ENCODE measurements around the gene RBM47.

The RBM47 gene

DNA sequence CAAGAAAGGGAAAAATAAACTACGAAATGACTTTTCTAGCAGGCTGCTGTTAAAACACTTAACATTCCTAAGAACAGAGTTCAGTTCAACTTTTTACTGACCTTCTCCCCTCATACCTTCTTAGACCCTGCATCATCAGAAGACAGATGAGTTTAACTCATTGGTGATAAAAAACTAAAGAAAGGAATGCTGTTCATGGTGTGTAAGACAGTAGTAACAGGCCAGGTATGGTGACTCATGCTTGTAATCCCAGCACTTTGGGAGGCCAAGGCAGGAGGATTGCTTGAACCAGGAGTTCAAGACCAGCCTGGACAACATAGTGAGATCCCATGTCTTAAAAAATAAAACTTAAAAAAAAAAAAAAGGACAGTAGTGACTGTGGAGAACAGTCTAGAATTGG lies 16.2 kb downstream of the RBM47 start:
- no peak for DNase-seq
- no peak for TF ChIP-seq POLR2A (IDR thresholded peaks at IDR 0.05; ENCODE audit: low read length)
- no peak for TF ChIP-seq GATA1 (IDR thresholded peaks at IDR 0.05; ENCODE audit: low read depth, low read length)

DNA sequence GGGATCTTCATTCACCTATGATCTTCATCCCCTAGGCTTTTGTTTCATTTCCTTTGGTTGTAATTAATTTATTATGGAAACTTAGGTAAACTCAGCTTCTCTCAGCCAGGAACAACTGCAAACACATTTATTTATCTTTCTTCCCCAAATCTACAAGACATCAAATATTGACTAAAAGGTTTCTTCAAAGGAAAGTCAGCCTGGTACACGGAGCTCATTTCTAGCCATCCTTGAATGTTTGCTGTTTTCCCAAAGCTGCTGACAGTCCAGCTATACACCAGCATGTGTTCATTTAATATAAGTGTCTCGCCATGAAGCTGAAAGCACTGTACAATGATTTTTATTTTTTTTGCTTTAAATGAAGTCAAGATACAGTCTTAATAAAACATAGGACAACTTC lies 16.8 kb downstream of the RBM47 start:
- DNase-seq = no peak
- TF ChIP-seq GATA1 (IDR thresholded peaks at IDR 0.05; ENCODE audit: low read depth, low read length) (no peak), POLR2A (IDR thresholded peaks at IDR 0.05; ENCODE audit: low read length) (no peak)

- TF ChIP-seq POLR2A (IDR thresholded peaks at IDR 0.05; ENCODE audit: low read length) (no peak), GATA1 (IDR thresholded peaks at IDR 0.05; ENCODE audit: low read depth, low read length) (no peak)
- no peak for DNase-seq
These were observed 17.4 kb downstream of the RBM47 start for GRCh38 chr4:40612283-40612682.

DNA sequence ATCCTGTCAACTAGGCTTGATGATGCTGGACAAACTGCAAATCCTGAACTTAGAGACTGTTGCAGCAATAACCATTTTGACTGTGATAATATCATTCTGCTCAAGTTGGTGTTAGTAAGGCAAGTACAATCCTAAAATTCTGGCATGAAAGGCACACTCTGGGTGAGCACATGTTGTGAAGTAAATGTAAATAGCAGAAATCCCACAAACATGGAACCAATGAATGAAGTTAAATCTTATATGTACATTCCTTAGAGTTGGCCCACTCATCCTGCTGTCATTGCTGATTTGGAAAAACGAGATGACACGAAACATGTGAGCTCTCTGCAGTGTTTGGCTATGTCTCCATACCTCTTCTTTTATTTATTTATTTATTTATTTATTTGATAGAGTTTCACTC lies 21.0 kb downstream of the RBM47 start:
- no peak for TF ChIP-seq GATA1 (IDR thresholded peaks at IDR 0.05; ENCODE audit: low read depth, low read length)
- TF ChIP-seq POLR2A (IDR thresholded peaks at IDR 0.05; ENCODE audit: low read length) = no peak
- DNase-seq = no peak

DNA sequence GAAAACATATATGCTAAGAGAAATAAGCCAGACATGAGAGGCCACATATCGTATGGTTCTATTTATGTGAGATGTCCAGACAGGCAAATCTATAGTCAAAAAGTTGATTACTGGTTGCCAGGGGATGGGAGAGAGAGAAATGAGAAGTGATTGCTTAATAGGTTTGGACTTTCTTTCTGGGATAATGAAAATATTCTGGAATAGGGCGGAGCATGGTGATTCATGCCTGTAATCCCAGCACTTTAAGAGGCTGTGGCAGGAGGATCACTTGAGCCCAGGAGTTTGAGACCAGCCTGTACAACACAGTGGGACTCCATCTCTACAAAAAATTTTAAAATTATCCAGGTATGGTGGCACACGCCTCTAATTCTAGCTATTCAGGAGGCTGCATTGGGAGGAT lies 22.4 kb downstream of the RBM47 start:
- TF ChIP-seq GATA1 (IDR thresholded peaks at IDR 0.05; ENCODE audit: low read depth, low read length) (no peak), POLR2A (IDR thresholded peaks at IDR 0.05; ENCODE audit: low read length) (no peak)
- DNase-seq = no peak

- DNase-seq = no peak
- no peak for TF ChIP-seq POLR2A (IDR thresholded peaks at IDR 0.05; ENCODE audit: low read length)
- no peak for TF ChIP-seq GATA1 (IDR thresholded peaks at IDR 0.05; ENCODE audit: low read depth, low read length)
These were observed 23.4 kb downstream of the RBM47 start for GRCh38 chr4:40606239-40606767.

- TF ChIP-seq GATA1 (IDR thresholded peaks at IDR 0.05; ENCODE audit: low read depth, low read length) (no peak), POLR2A (IDR thresholded peaks at IDR 0.05; ENCODE audit: low read length) (no peak)
- no peak for DNase-seq
These were observed 26.4 kb downstream of the RBM47 start for GRCh38 chr4:40603281-40603680.

GRCh38 chr4:40601641-40602040 lies 28.0 kb downstream of the RBM47 start:
- DNase-seq = no peak
- TF ChIP-seq GATA1 (IDR thresholded peaks at IDR 0.05; ENCODE audit: low read depth, low read length) (no peak), POLR2A (IDR thresholded peaks at IDR 0.05; ENCODE audit: low read length) (no peak)

DNA sequence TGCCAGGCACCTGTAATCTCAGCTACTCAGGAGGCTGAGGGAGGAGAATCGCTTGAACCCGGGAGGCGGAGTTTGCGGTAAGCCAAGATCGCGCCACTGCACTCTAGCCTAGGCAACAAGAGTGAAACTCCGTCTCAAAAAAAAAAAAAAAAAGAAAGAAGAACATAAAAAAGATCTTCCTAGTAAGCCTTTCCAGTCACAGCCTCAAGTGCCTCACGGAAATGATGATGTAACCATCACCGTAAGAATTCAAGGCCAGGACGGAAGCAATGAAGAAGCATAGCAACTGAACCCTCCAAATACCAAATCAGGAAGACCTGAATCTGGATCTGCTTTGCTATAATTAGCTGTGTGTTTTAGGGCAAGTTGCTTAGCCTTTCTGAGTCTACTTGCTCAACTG lies 28.8 kb downstream of the RBM47 start:
- no peak for DNase-seq
- TF ChIP-seq GATA1 (IDR thresholded peaks at IDR 0.05; ENCODE audit: low read depth, low read length) (no peak), POLR2A (IDR thresholded peaks at IDR 0.05; ENCODE audit: low read length) (no peak)

DNA sequence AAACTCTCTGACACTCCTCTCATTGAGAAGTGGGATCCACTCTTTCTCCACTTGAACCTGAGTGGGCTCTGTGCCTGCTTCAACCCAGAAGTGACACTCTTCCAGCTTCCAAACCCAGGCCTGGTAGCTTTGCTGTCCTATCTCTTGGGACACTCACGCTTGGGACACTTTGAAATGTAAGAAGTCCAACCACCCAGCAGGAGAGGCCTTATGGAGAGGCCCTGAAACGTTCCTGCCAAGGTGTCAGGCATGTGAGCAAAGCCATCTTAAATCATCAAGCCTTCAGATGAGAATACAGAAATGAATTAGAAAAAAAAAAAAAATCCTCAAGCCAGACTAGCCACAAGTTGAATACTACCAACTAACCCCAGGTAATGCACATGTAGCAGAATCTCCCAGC lies 30.2 kb downstream of the RBM47 start:
- TF ChIP-seq GATA1 (IDR thresholded peaks at IDR 0.05; ENCODE audit: low read depth, low read length) (no peak), POLR2A (IDR thresholded peaks at IDR 0.05; ENCODE audit: low read length) (no peak)
- no peak for DNase-seq

DNA sequence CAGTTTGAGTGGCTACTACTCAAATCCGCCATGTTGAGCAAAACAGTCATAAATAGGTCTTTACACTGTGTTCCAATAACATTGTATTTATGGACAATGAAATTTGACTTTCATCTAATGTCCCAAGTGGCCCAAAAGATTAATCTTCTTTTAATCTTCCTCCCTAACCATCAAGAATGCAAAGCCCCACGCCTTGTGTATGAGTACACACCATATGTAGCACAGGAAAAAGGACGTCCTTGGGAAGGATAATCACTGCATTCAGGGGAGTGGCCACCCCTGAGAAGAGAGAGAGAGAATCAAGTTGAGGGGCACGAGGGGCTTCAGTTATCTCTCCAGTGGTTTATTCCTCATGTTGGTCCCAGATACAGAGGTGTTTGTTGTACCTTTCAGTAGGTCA lies 33.1 kb downstream of the RBM47 start:
- TF ChIP-seq POLR2A (IDR thresholded peaks at IDR 0.05; ENCODE audit: low read length) (no peak), GATA1 (IDR thresholded peaks at IDR 0.05; ENCODE audit: low read depth, low read length) (no peak)
- no peak for DNase-seq

DNA sequence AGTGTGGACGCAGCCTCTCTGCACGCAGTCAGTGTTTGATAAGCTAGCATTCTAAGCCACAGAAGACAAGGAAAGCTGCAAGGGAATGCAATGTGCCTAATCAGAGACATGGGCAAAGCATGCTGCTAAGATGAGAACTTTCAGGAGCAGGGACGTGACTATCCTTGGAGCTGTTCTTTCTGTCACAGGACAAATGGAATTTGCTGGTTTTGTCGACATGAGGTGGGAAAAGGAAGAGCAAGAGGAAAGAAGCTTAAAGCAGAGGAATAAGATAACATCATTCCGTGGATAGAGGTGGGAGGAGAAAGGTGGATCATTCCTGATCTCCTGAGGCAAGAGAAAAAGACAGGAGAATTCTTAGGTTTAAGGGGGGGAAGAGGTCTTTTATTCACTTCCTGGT lies 33.7 kb downstream of the RBM47 start:
- TF ChIP-seq GATA1 (IDR thresholded peaks at IDR 0.05; ENCODE audit: low read depth, low read length) = no peak
- TF ChIP-seq POLR2A (IDR thresholded peaks at IDR 0.05; ENCODE audit: low read length) = no peak
- no peak for DNase-seq

- DNase-seq = no peak
- TF ChIP-seq POLR2A (IDR thresholded peaks at IDR 0.05; ENCODE audit: low read length) (no peak), GATA1 (IDR thresholded peaks at IDR 0.05; ENCODE audit: low read depth, low read length) (no peak)
These were observed 35.1 kb downstream of the RBM47 start for GRCh38 chr4:40594261-40595178.

DNA sequence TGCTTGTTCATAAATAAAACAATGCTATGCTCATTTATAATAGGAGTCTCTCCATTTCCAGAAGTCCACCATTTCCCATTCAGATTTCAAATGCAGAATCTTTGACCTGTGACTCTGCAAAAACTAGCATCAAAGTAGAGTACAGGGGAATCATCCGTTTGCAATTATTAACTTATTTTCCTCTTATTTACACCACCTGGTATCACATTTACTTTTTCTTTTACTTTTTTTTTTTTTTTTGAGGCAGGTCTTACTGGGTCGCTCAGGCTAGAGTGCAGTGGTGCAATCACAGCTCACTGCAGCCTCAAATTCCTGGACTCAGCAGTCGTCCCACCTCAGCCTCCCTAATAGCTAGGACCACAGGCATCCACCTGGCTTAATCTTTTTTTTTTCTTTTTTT lies 37.6 kb downstream of the RBM47 start:
- TF ChIP-seq GATA1 (IDR thresholded peaks at IDR 0.05; ENCODE audit: low read depth, low read length) = no peak
- TF ChIP-seq POLR2A (IDR thresholded peaks at IDR 0.05; ENCODE audit: low read length) = no peak
- DNase-seq = no peak

DNA sequence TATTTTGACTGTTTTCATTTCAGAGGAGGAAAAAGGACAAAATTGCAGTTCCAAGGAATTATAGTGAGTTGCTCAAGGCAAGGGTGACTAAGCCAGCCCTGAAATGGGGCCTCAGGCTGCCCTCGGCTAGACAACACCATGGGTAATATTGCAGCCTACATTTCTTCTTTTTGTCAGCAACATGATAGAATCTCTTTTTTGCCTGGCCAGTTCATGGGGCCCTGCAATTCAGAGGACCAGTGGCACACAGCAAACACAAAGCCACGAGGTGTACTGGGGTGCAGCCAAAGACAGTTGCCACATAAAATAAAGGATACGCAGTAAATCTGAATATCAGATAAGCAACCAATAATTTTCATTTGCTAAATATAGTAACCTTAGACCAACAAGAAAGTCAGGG lies 41.8 kb downstream of the RBM47 start:
- TF ChIP-seq GATA1 (IDR thresholded peaks at IDR 0.05; ENCODE audit: low read depth, low read length) = no peak
- TF ChIP-seq POLR2A (IDR thresholded peaks at IDR 0.05; ENCODE audit: low read length) = no peak
- no peak for DNase-seq
